DMS114 treated with DMSO at 0.1 percent for 48 hours (cell line): Measurements from ENCODE around the gene TOPAZ1.

Experiments used
- DNase-seq: peaks from one replicate; lab custom pipeline; 2025; ENCODE audit not compliant: unreplicated experiment; lab: John Stamatoyannopoulos, UW

TOPAZ1 gene

DNA sequence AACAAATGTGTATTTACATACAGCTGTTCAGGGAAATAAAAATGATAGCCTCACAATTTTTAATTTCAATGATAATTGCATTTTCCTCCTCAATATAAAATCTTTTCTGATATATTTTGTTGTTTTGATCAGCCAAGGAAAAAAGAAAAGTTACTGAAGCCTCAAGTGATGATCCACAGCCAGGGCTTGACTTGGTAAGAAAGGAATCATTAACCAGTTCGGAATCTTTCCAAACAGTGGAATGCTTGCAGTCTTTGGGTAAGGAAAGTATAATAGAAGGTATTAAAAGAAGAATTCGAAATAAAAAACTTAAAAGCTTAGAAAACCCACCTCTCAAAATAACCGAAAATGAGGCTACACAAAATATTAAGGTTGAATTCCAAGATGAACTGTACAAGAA, 1.0 kb downstream of the TOPAZ1 start:
- no peak for DNase-seq

DNA sequence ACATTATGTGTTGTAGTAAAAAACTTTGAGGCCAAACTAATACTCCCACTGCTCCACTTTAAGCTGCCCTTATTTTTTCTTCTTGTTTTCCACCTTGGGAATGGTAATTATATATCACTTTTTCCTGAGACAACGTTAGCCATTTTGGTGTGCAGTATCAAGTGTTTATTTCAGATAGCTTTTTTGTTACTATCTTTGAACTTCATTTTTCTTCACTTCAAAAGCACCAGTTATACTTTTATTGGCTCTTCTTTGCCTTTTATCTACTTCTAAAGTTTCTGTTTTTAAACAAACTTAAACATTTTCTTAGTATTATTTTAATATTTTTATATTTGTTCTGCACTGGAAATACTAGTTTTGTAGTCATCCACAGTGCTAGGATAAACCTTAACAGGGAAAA, 6.5 kb downstream of the TOPAZ1 start:
- no peak for DNase-seq

DNA sequence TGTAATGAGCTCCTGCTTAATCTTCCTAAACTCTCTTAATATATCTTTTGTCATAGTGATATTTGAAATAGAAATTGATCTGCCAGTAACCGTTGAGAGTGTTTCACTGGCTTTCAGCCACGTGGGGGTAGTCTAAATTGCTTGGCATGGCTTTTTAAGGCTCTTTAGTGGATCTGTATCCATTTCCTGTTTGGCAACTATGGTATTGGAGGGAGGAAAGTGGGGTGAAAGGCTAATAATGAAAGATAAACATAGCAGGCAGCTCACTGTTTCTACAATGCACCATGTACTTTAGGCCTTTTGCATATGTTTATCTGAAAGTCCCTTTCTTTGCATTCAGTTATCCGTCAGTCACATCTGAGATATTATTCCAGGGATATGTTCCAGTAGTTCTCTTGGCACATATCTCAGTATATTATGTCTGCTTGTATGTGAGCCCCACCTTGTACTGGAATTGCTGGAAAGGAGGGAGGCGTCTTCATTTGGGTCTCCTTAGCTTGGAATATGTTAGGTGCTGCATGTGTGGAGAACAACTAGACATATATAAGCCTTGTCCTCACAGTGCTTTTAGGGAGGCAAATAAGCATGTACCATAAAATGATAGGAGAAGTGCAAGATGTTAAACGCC, 10.8 kb downstream of the TOPAZ1 start:
- no peak for DNase-seq

DNA sequence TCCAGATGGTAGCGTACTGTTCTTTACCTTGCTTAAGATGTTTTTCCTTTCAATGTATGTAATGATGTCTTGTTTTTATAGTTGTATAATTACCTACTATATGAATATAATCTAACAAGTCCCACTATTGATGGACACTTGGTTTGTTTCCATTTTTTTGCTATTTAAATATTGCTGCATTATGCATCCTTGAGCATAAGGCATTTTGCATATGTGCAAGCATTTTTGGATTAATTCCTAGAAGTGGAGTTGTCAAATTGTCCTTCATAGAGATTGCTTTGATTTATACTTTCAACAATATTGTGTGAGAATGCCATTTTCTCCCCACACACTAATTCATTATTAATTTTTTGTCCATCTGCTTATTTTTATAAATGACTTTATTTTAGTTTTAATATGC, 17.7 kb downstream of the TOPAZ1 start:
- no peak for DNase-seq

DNA sequence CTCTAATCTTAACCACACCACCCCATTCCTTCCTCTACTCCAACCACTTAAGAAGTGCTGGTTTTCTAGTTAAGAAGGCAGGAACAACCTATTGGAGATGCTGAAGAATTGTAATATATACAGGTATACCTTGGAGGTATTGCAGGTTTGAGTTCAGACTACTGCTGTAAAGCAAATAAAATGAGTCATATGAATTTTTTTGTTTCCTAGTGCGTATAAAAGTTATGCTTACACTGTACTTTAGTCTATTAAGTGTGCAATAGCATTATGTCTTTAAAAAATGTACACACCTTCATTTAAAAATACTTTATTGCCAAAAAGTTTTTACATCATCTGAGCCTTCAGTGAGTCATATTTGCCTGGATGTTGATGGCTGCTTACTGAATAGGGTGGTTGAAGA, 22.5 kb downstream of the TOPAZ1 start:
- no peak for DNase-seq

DNA sequence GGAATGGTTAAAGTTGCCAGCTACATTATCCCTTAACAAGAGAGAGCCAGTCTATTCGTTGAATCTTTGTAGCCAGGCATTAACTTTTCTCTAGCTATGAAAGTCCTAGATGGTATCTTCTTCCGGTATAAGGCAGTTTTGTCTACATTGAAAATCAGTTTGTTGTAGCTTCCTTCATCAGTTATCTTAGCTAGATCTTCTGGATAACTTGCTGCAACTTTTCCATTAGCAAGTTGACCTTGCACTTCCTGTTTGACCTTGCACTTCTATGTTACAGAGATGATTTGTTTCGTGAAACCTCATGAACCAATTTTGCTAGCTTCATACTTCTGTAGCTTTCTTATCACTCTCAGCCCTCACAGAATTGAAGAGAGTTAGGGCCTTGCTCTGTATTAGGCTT, 24.1 kb downstream of the TOPAZ1 start:
- DNase-seq: no peak

DNA sequence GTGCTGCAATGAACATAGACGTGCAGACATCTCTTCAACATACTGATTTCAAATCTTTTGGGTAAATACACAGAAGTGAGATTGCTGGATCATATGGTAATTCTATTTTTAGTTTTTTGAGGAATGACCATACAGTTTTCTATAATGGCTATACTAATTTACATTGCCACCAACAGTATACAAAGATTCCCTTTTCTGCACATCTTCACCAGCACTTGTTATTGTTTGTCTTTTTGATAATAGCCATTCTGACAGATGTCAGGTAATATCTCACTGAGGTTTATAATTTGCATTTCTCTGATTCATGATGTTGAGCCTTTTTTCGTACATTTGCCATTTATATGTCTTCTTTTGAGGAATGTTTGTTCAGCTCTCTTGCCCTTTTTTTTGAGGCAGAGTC, 30.5 kb downstream of the TOPAZ1 start:
- DNase-seq: no peak

DNA sequence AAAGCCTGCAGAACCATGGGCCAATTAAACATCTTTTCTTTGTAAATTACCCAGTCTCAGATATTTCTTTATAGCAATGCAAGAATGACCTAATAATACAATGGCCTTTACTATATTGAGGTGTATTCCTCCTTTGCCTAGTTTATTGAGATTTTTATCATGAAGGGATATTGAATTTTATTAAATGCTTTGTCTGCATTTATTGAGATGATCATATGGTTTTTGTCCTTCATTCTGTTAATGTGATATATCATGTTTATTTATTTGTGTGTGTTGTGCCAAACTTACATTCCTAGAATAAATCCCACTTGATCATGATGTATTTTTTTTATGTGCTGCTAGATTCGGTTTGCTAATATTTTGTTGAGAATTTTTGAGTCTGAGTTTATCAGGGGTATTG, 36.2 kb downstream of the TOPAZ1 start:
- no peak for DNase-seq

DNA sequence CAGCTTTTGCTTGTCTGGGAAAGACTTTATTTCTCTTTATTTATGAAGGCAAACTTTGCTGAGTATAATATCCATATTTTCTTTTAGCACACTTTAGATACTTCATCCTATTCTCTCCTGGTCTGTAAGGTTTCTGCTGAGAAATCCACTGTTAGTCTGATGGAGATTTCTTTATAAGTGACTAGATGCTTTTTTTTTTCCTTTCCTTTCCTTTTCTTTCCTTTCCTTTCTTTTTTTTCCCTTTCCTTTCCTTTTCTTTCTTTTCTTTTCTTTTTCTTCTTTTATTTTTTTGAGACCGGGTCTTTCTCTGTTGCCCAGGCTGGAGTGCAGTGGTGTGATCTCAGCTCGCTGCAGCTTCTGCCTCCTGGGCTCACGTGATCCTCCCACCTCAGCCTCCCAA, 38.4 kb downstream of the TOPAZ1 start:
- no peak for DNase-seq

DNA sequence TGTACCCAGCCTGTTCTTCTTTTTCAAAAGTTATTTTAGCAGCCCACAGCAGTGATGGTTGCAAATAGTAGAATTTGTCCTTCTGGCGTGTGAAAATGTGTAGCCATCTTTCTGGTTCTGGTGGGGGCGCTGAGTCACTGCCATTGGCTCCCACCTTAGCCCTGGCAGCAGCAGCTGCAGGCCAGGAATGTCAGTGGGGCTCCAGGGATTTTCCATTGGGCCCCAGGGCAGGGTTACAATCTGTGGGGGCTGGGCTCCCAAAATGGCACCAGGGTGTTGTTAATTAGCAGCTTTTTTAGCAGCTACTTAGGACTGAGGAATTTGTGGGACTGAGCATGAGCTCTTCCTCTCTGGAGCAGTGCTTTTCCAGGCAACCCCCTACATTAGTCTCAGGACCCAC, 38.9 kb downstream of the TOPAZ1 start:
- no peak for DNase-seq

DNA sequence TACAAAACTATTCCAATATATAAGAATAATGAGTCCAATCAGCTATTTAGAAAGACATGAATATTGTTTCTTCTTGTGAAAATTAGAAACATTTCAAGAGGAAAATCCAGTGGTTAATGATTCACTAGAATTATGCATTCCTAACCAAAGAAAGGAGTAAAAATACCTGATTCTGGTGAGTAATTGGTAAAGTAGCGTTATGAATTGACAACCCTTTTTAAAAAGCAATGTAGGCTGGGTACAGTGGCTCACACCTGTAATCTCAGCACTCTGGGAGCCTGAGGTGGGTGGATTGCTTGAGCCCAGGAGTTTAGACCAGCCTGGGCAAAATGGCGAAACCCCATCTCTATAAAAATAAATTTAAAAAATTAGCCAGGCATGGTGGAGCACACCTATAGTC, 43.3 kb downstream of the TOPAZ1 start:
- DNase-seq: no peak

DNA sequence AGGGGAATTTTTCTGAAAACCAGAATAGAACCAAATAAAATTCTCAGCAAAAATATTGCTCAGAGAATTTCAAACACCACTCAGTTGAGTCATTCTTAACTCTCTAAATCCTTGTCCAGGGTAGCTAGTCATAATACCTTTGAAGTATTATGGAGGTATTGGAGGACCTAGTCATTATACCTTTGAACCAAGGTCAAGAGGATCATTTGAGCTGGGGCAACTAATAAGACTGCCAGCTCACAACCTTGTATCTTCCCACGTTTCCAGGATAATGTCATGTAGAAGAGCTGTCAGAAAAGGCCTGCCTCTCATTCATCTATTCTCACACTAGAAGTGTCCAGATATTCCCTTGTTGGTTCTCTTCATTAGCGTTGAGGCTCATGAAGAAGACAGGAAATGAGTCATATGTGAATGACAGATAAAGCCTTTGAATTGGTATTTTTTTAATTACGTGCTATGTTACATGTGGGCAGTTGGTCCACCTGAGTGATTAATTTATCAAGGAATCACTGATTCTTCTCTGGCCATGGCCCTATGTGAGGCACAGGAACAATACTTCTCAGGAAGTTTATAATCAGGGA, 48.3 kb downstream of the TOPAZ1 start:
- no peak for DNase-seq

DNA sequence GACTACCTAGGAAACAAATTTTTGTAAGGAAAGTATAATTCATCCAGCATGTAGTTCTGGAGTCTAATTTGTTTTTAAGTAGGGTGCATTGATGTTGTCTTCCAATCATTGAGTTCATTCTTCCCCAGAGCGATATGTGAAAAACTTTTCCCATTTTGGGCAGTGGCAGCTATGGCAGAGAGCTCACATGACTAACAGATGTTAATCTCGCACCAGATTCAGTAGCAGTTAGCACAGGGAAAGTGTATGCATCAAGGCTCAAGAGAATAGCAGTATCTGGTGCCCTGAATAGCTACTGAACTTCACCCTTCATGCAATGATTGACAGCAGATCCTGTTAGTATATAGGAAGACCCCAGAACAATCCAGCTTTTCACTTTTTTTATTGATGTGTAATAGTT, 50.6 kb downstream of the TOPAZ1 start:
- DNase-seq: no peak

DNA sequence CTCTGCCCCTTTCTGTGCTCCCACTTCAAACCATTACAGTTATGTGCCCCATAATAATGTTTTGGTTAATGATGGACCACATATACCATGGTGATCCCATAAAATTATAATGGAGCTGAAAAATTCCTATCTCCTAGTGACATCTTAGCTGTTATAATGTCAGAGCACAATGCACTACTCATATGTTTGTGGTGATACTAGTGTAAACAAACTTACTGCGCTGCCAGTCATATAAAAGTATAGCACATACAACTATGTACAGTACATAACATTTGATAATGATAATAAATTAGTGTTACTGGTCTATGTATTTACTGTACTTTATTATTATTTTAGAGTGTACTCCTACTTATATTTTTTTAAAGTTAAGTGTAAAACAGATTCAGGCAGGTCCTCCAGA, 51.3 kb downstream of the TOPAZ1 start:
- DNase-seq: no peak

DNA sequence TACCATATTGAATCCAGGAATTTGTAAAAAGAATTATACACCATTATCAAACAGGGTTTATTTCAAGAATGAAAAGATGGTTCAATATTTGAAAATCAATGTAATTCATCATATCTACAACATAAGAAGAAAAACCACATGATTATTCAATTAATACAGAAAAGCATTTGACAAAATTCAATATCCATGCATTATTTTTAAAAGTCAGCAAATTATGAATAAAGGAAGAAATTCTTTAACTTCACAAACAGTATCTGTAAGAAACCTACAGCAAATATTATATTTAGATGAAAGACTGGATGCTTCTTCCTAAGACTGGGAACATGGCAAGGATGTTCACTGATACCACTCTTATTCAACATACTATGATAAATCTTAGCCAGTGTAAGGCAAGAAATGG, 55.6 kb downstream of the TOPAZ1 start:
- no peak for DNase-seq

DNA sequence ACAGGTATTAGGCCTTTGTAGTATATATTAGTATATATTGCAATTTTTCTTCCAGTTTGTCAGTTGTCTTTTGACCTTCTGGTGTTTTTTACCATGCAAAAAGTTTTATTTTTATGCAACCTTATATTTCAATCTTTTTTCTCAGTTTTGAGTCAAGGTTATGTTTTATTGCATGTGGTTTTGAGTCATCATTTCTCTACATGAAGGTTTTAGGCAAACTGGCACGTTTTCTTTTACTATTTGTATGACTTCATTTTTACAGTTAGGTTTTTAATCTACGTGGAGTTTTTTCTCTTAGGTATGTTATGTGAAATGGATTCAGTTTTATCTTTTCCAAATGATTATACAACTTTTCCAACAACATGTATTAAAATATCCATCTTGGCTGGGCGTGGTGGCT, 60.1 kb downstream of the TOPAZ1 start:
- no peak for DNase-seq

DNA sequence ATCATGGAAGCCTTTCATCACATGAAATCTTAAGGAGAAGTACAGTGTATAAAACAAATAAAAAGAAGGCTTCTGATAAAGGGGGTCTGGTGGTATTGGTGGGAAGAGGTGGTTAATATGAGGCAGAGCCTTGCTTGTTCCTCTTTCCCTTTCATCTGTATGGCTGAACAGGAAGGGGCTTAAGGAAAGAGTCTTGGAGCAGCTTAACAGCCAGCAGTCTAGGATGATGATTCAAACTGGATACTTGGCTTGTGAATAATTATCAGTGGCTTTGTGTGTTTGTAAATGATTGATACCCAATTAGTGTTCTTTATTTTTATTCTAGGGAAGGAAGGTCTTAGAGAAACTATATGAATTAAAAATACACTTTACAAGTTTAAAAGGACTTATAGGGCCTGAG, 67.8 kb downstream of the TOPAZ1 start:
- DNase-seq: no peak

DNA sequence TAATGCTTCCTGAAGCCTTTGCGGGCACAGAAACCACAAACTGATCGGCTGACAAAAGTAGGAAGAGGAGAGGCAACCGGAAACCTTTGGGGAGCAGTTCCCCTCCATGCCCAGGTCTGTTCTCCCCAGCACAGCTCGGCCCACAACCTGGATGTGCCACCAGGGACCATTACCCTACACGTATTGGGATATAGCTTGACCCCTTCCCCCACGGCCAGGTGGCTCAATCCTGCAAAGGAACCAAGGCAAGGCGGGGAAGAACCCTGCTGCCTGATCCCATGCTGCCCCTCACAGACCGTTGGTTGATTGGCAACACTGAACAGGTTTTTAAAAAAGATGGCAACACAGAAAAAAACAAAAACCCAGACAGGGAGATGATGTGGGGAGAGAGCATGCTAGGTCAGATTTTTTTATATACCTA, 77.2 kb downstream of the TOPAZ1 start:
- DNase-seq: no peak

DNA sequence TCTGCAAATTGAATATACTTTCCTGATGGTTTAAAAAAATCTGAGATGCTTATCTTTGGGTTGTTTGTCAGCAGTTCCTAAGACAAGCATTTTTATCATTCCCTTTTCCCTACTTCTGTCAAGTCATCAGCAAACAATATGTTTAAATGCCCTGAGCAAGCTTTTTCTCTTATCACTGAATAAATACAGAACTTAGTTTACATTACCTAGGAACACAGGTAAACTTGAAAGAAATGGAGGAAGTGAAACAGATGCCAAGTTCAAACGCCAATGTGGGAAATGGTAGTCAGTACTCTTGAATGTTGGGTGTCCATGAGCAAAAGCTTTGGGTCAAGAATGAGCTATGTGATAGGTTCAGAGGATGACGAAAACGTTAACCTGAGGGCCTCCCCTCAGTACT, 79.6 kb downstream of the TOPAZ1 start:
- DNase-seq: no peak

DNA sequence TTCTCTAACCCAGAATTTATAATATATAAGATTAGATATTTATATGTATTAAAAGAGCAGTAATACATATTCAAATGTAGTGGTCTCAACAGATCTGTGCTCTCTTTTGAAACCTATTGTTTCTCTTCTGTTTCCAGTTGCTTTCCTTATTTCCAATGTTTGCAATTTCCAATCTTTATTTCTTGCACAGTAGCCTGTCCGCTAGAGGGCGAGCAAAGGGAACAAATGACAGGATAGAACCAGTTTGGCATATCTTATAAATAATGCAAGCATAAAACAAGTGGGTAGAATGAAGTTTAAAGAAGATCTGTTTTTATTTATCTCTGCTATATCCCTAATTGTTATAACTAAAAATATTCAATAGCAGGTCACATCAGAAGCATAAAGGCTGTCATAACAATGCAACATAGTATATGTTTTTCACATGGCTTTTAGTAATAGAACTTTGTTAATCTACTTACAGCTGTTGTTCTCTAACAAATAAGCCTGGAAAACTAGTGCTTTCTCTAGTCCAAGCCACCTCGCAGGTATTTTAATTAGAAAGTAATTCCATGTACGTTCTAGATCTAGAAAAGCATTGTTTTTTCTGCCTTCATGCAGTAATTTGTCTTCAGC, 81.8 kb downstream of the TOPAZ1 start:
- DNase-seq: peak; percentile 50

DNA sequence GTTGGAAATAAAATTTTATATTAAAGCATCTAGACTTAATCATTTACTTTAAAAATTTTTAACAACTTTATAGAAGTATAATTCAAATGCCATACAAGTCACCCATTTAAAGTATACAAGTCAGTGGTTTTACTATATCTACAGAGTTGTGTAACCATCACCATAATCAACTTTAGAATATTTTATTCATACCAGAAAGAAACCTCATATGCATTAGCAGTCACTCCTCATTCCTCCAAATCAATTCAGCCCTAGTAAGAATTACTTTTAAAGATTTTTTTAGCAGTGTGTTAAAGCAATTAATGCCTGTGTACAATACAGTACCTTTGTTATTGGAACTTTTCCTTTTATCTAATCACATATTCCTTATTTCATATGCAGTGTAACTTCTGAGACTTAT, 82.9 kb downstream of the TOPAZ1 start:
- no peak for DNase-seq

DNA sequence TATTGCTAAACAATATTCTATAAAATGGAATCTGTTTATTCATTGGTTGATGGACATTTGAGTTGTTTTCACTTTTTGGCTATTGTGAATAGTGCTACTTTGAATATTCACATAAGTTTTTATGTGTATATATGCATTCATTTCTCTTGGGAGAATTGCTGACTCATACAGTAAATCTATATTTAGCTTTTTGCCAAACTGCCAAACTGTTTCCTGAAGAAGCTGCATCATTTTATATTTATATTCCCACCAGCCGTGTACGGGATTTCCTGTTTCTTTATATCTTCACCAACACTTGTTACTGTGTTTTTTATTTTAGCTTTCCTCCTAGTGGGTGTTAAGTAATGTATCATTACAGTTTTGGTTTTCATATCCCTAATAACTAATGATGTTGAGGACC, 84.3 kb downstream of the TOPAZ1 start:
- DNase-seq: no peak

DNA sequence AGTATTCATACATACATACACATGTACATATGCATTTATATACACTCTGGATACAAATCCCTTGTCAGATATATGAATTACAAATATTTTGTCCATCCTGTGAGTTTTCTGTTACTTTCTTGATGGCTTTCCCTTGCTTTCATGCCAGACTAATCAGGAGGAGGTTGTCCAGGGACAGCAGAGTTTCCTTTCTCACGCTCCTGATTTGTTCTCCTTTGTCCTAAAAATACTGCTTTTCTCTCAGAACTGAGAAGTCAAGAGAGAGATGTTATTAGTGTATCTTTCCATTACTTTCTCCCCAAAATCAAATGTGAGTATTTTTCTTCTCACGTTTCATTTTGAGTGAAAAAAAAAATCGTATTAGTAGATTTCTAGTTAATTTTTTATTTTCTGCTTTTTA, 84.8 kb downstream of the TOPAZ1 start:
- no peak for DNase-seq
